Measurements from ENCODE around the gene KNTC1.

- no peak for TF ChIP-seq POLR2A (IDR thresholded peaks at IDR 0.05)
- TF ChIP-seq, protein P1, sequence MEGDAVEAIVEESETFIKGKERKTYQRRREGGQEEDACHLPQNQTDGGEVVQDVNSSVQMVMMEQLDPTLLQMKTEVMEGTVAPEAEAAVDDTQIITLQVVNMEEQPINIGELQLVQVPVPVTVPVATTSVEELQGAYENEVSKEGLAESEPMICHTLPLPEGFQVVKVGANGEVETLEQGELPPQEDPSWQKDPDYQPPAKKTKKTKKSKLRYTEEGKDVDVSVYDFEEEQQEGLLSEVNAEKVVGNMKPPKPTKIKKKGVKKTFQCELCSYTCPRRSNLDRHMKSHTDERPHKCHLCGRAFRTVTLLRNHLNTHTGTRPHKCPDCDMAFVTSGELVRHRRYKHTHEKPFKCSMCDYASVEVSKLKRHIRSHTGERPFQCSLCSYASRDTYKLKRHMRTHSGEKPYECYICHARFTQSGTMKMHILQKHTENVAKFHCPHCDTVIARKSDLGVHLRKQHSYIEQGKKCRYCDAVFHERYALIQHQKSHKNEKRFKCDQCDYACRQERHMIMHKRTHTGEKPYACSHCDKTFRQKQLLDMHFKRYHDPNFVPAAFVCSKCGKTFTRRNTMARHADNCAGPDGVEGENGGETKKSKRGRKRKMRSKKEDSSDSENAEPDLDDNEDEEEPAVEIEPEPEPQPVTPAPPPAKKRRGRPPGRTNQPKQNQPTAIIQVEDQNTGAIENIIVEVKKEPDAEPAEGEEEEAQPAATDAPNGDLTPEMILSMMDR (IDR thresholded peaks at IDR 0.05), result no peak
Measured at GRCh38 chr12:122571821-122572220, 44.8 kb downstream of the KNTC1 start.
